HG03457 (cell line): ENCODE measurements around the gene SMCO1.
"Not testable (repeated sequence)": the region's sequence is repeated elsewhere in the genome, so short reads cannot be mapped to it uniquely, and the experiment has no call there.

ENCODE experiments used
- ATAC-seq: cut with Tn5 transposase; IDR thresholded peaks from one replicate; pipeline ENCODE4 v1.9.1; 2021; ENCODE audit warnings: moderate number of reproducible peaks; ENCODE audit not compliant: unreplicated experiment

Gene SMCO1

DNA sequence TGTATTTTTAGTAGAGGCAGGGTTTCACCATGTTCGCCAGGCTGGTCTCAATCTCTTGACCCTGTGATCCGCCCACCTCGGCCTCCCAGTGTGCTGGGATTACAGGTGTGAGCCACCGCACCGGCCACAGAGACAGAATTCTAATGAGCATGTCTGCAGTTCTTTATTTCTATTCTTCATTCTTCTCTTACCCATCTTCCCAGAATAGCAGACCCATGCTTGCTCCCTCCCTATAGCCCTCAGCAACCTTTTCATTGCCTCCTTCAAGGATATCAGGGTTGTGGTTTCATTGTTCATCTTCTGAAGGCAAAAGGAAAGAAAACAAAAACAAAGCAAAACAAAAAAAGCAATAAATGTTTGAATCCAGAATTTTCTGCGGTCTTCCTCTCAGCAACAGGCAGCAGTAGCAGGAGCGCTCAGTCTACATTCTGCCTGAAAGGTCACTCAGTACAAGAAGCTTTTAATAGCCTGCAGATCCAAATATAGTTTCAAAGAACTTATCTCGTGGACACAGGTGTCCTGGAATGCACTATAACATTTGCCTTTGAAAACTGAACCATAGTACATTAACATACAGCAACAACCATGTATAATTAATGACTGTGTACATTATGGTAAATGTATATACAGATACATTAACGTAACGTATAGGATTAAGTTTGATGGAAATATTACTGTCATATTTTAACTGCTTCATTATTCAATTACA is at the start of gene SMCO1:
Gene SMCO1 (minus strand): TSS at position 434 of the 709 bp plus-strand sequence. CDS start 137 bp downstream, at position 297.
- ATAC-seq, result no peak

GRCh38 chr3:196563721-196564225 is 48.6 kb upstream of the SMCO1 start:
- no peak for ATAC-seq

- ATAC-seq, result no peak
Measured at GRCh38 chr3:196559826-196560225, 44.7 kb upstream of the SMCO1 start.

GRCh38 chr3:196558476-196558875 is 43.3 kb upstream of the SMCO1 start:
- no peak for ATAC-seq

GRCh38 chr3:196557236-196557635 is 42.1 kb upstream of the SMCO1 start:
- ATAC-seq, result no peak

GRCh38 chr3:196555295-196555694 is 40.1 kb upstream of the SMCO1 start:
- ATAC-seq, result no peak

DNA sequence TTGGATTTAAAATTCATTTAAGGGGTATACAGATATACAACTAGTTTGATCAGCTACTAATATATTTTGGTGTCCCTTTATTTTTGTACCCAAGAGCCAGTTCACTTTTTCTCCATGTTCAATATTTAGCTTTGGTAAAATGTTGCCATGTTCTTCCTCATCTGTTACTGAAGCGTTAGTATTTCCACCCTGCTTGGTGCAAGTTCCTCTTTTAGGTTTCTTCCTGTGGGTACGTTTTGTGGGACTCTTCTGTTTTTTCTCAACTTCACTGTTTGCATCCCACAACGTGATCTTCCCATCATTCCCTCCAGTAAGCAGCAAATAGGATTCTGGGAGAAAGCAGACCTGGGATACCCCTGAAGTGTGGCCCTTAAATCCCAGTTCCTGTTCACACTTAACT is 39.1 kb upstream of the SMCO1 start:
- ATAC-seq, result no peak

DNA sequence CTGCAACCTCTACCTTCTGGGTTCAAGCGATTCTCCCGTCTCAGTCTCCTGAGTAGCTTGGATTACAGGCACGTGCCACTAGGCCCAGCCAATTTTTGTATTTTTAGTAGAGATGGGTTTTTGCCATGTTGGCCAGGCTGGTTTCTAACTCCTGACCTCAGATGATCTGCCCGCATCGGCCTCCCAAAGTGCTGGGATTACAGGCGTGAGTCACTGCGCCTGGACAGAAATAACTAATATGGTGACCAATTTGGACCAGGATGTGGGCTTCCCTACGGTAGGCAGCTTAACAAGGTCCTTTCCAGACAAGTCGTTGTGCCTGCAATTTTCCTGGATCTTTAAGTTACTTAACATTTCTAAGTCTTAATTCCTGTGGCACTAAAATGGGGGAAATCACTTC is 38.4 kb upstream of the SMCO1 start:
- no peak for ATAC-seq

- no peak for ATAC-seq
Measured at GRCh38 chr3:196552253-196552652, 37.1 kb upstream of the SMCO1 start.

GRCh38 chr3:196550172-196550571 is 35.0 kb upstream of the SMCO1 start:
- ATAC-seq, result not testable (repeated sequence)

DNA sequence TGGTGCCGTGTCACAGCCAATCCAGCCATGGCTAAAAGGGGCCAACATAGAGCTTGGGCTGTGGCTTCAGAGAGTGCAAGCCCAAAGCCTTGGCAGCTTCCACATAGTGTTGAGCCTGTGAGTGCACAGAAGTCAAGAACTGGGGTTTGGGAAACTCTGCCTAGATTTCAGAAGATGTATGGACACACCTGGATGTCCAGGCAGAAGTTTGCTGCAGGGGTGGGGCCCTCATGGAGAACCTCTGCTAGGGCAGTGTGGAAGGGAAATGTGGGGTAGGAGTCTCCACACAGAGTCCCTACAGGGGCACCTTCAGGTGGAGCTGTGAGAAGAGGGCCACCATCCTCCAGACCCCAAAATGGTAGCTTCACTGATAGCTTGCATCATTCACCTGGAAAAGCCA is 34.2 kb upstream of the SMCO1 start:
- not testable (repeated sequence) for ATAC-seq

- no peak for ATAC-seq
Measured at GRCh38 chr3:196547067-196547466, 31.9 kb upstream of the SMCO1 start.

DNA sequence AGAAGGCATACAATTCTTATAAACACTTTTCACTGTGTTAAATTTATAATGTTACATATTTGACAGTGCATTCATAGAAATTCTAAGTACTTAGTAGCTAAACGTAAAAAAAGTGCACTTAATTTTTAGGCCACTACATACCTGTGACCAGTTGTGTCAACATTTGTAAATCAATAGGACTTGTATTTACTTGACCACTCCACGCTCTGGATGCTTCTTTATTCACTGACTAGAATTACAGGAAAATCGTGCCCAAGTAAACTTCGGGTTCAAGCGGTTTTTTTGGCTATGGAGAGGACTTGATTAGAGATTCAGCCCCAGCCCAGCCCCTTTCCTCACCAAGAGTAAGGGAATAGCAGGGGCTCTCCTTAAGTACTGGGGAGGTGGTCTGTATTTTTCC is 31.4 kb upstream of the SMCO1 start:
- ATAC-seq, result no peak

DNA sequence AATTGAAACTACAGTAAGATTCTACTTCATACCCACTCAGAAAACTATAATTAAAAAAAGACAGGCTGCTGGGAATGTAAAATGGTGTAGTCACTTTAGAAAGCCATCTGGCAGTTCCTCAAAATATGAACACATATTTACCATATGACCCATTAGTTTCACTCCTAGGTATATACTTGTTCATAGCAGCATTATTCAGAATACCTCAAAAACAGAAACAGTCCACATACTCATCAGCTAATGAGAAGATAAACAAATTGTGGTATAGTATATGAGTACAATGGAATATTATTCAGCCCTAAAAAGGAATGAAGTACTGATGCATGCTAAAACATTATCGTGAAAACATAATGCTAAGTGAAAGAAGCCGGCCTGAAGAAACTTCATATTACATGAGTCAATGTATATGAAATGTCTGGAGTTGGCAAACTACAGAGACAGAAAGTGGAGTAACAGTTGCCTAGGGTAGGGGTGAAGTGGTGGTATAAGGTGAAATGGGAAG is 29.4 kb upstream of the SMCO1 start:
- ATAC-seq, result no peak

- no peak for ATAC-seq
Measured at GRCh38 chr3:196541684-196542445, 26.7 kb upstream of the SMCO1 start.

DNA sequence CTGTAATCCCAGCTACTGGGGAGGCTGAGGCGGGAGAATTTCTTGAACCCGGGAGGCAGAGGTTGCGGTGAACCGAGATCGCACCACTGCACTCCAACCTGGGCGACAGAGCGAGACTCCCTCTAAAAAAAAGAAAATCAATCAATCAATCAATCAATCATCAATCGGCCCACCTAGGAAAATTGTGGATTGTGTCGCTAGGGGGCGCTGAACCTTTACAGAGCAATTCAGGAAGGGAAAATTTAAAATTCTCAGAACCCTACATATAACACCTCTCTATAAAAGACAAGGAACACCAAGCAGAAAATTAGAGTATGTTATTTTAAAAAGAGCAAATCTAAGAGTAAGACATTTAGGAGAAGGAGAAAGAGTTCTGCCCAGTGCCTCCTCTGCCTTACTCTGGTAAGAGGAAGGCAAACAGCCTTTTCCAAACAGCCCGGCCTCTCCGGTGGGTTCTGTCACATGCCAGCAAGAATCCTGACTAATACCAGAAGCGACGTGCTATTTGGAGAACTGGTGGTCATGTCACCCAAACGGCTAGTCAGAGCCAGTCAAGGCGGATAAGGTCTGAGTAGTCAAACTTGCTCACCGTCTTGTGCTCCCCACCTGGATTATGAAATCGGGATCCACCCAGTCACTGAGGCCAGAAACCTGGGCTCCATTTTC is 22.3 kb upstream of the SMCO1 start:
- no peak for ATAC-seq

DNA sequence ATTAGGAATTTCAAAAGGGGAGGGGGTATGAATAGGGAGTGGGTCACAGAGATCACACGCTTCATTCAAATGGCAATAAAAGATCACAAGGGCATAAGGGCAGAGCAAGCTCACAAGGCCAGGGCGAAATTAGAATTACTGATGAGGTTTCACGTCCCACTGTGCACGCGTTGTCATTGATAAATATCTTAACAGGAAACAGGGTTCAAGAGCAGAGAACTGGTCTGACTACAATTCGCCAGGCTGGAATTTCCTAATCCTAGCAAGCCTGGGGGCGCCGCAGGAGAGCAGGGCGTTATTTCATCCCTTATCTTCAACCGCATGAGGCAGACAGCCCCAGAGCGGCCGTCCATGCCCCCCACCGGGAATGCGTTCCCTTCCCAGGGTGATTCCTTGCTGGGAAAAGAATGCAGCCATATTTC is 18.1 kb upstream of the SMCO1 start:
- ATAC-seq, result no peak

GRCh38 chr3:196531418-196531817 is 16.3 kb upstream of the SMCO1 start:
- no peak for ATAC-seq

DNA sequence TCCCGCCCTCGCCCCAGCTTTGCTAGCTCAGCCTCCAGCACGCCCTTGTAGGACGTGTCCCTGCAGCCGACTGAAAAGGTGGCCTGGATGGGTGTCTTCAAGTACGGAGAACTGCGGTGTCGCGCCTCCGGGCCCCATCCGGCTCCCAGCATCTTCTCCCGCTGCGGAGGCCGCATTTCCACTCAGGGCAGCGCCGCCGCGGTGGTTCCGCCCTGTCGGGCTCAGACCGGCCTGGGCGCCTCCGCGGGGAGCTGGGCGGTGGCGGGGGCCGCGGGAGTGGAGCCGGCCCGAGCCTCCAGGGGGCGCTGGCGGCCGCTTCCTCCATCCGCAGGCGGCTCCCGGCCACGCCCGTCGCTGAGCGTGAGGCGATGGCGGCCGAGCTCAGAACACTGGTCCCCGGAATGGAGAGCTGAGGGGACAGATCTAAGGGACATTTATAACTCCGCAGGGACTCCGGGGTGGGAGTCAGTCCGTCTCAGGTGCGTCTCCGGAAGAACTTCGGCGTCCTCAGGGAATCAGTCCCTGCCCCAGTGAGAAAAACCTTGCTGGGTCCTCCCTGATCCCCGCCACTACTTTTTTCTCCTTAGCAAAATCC is 13.6 kb upstream of the SMCO1 start:
- ATAC-seq, result no peak

GRCh38 chr3:196525141-196525540 is 10.0 kb upstream of the SMCO1 start:
- ATAC-seq, result no peak

GRCh38 chr3:196524527-196524926 is 9.4 kb upstream of the SMCO1 start:
- no peak for ATAC-seq
